ENCODE measurements around the gene JUND.
"Not testable (repeated sequence)": the region's sequence is repeated elsewhere in the genome, so short reads cannot be mapped to it uniquely, and the experiment has no call there.

Gene JUND

DNA sequence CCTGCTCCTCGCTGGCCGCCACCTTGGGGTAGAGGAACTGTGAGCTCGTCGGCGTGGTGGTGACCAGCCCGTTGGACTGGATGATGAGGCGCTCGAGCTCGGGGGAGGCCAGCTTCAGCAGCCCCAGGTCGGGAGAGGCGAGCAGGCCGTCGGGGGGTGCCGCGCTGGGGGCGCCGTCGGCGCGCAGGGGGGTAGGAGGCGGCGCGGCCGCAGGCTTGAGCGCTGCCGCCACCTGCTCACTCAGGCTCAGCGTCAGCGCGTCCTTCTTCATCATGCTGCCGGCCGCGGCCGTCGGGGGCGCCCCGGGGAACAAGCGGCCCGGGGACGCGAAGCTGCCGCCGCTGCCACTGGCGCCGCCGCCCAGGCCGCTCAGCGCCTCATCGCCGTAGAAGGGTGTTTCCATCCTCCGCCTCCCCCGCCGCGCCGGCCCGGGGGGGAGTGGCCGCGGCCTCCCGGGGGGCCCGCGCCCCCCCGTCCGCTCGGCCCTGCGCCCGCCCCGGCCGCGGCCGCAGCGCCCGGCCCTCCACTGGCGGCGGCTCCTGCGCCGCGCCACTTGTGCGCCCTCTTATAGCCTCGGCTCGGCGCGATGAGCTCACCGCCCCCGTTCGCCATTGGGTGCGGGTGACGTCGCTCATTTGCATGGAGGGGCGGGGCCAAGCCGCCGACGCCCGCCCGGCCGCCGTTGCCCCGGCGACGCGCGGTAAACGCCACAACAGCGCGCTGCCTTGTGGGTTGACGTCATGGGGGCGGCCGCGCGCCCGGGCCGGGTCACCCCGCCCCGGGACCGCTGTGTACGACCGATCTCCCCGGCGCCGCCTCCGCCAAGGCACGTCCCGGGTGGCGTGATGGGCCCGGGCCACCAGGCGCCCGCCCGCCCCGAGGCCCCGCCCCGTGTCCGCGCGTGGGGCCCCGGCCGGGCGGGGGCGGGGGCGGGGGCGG lies at the start of gene JUND:
JUND (minus strand) TSS at position 541 of the 939 bp plus-strand sequence; CDS start at position 403, 138 bp downstream.
- FAIRE-seq (no peak), DNase-seq (ENCODE audit: insufficient read length, low spot score) (peak; percentile 95)
- TF ChIP-seq POLR2A (IDR thresholded peaks at IDR 0.05; ENCODE audit: low read depth, low read length): peak; percentile 95

DNA sequence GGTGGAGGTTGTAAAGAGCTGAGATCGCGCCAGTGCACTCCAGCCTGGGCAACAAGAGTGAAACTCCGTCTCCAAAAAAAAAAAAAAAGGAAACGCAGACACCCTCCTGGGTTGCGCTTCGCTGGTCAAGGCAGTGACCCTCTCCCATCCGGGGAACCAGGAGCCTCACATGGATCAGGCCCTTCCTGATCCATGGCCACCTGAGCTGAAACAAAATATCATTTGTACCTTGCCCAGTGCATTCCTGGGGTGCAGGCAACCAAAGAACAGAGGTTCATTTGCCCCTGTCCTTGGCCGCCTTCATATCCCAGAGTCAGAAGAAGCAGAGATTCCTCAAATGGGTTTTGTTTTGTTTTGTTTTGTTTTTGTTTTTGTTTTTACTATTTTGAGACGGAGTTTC lies 49.4 kb upstream of the JUND start:
- DNase-seq (ENCODE audit: insufficient read length, low spot score) (no peak), FAIRE-seq (no peak)
- no peak for TF ChIP-seq POLR2A (IDR thresholded peaks at IDR 0.05; ENCODE audit: low read depth, low read length)

- no peak for TF ChIP-seq POLR2A (IDR thresholded peaks at IDR 0.05; ENCODE audit: low read depth, low read length)
- no peak for DNase-seq (ENCODE audit: insufficient read length, low spot score)
- no peak for FAIRE-seq
Measured at GRCh38 chr19:18329035-18329376, 47.6 kb upstream of the JUND start.

- peak; percentile 24; the same call in 1 of the 2 replicates for TF ChIP-seq POLR2A (IDR thresholded peaks at IDR 0.05; ENCODE audit: low read depth, low read length)
- DNase-seq (ENCODE audit: insufficient read length, low spot score) (peak; percentile 97), FAIRE-seq (peak; percentile 90)
Measured at GRCh38 chr19:18328340-18329034, 47.1 kb upstream of the JUND start.

GRCh38 chr19:18326772-18327171 lies 45.4 kb upstream of the JUND start:
- FAIRE-seq: no peak
- TF ChIP-seq POLR2A (IDR thresholded peaks at IDR 0.05; ENCODE audit: low read depth, low read length): no peak
- no peak for DNase-seq (ENCODE audit: insufficient read length, low spot score)

DNA sequence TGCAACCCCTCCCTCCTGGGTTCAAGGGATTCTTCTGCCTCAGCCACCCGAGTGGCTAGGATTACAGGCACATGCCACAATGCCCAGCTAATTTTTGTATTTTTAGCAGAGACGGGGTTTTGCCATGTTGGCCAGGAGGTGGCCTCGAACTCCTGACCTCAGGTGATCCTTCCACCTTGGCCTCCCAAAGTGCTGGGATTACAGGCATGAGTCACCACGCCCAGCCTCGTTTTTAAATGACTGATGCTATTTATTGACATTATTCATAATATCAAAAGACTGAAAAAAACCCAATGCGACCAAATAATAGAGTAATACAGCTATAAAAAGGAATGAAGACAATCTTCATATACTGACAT lies 42.9 kb upstream of the JUND start:
- not testable (repeated sequence) for DNase-seq (ENCODE audit: insufficient read length, low spot score); FAIRE-seq

GRCh38 chr19:18322759-18323460 lies 41.5 kb upstream of the JUND start, which contains the start of gene LSM4:
LSM4 (minus strand) TSS chr19:18323076; CDS start chr19:18323020, 56 bp downstream.
- TF ChIP-seq POLR2A (IDR thresholded peaks at IDR 0.05; ENCODE audit: low read depth, low read length): peak; percentile 63
- DNase-seq (ENCODE audit: insufficient read length, low spot score) (peak; percentile 89), FAIRE-seq (peak; percentile 23)

- FAIRE-seq (no peak), DNase-seq (ENCODE audit: insufficient read length, low spot score) (no peak)
- TF ChIP-seq POLR2A (IDR thresholded peaks at IDR 0.05; ENCODE audit: low read depth, low read length): no peak
Measured at GRCh38 chr19:18322318-18322758, 40.9 kb upstream of the JUND start.

DNA sequence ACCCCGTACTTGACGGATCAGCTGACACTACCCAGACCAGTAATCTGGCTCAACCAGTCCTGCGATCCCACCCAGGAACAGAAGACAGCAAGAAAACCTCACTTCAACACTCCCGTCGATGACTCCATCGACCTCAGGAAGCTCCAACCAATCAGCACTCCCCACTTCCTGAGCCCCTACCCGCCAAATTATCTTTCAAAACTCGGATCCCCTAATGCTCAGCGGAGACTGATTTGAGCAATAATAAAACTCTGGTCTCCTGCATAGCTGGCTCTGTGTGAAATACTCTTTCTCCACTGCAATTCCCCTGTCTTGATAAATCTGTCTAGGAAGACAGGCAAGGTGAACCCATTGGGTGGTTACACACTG lies 40.3 kb upstream of the JUND start:
- TF ChIP-seq POLR2A (IDR thresholded peaks at IDR 0.05; ENCODE audit: low read depth, low read length): no peak
- no peak for DNase-seq (ENCODE audit: insufficient read length, low spot score)
- no peak for FAIRE-seq

DNA sequence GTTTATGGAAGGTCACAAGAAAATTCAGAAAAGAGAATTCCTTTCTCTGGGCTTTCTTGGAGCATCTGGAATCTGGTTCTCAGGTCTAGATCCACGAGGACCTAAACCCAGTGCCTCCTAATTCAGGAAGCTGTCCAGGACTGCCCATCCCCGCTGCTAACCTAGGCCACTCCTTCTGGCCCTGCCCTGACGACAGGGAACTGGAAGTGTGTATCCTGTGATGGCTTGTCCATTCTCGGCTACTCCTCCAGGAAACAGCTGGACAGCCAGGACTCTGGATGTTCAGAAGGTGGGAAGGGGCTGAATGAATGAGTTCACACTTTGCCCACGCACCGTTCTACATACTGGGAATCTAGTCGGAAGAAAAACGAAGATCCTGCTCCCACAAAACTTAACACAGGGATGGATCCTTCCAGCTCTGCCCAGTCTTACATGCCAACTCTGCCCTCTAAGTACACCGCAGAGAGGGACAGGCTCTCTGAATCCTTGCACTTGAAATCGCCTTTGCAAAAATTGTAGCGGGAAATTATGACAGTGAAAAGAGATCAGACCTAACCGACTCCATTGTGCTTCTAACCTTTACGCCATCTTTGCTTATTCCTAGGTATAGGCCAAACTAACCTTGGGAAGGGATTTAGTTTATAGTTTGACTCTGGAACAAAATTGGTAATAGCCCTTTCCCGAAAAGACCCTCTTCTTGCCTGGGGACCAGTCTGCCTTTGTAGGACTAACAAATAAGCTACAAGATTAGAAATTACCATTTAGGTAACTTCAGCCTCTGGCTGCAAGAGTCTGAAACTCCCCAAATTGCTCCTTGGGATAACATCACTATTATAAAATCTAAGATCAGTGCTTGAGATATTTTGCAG lies 39.7 kb upstream of the JUND start:
- TF ChIP-seq POLR2A (IDR thresholded peaks at IDR 0.05; ENCODE audit: low read depth, low read length): no peak
- DNase-seq (ENCODE audit: insufficient read length, low spot score) (no peak), FAIRE-seq (no peak)

DNA sequence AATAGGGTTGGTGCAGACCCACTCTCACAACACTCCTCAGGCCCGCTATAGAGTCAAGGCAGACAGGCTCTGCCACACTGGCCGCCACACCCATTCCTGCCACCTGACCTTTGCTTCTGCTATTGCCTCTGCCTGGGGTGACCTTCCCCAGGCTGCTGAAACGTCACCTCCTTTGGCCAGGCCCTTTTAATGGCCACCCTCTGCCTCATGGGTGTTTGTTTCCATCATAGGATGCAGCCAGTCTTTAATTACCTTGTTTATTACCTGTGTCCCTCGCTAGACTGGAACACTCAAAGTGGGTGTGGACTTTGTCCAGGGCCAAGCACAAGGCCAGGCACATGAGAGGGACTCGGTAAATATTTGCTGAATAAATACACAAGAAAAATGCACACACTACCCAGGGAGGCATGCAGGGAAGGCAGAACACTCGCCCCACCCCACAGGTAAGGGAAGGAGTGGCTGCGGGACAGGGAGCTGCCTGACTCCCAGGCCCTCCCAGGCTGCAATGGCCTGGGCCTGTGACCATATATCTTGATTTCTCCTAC lies 38.2 kb upstream of the JUND start:
- no peak for FAIRE-seq
- no peak for TF ChIP-seq POLR2A (IDR thresholded peaks at IDR 0.05; ENCODE audit: low read depth, low read length)
- no peak for DNase-seq (ENCODE audit: insufficient read length, low spot score)

DNA sequence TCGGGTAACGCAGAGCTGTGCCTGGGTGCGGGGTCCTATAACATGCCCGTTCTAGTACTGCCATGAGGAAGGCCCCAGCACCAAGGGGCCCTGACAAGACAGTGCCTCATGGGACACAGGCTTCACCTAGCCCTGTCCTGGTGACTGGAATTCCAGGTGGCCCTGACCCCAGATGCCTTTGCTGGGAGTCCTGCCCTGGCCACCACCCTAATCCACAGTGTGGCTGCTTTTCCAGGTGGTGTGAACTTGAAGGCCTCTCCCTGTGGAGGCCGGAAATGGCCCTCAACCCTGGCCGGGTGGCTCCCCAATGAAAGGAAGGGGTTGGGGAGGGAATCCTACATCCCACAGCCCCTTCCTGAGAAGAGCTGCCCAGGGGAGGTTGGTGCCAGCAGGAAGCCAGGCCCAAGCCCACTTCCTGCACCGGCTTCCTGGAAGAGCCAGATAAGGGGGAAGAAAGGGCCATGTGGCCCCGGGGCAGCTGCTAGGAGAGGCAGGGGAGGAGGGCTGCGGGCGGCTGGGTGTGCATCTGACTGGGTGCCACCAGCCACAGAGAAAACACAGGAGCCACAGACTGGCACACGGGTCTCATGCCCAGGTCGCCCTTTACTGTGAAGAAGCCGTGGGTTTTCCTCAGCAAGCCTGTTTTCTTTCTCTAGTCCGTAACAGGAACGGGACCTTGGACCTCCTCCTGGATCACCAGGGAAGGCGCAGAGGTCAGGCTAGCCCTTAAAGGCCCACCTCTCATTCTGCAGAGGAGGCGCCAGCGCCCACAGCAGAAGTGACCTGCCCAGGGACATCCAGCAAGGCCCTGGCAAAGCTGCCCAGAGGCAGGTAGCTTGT lies 36.8 kb upstream of the JUND start:
- DNase-seq (ENCODE audit: insufficient read length, low spot score): no peak
- no peak for TF ChIP-seq POLR2A (IDR thresholded peaks at IDR 0.05; ENCODE audit: low read depth, low read length)
- no peak for FAIRE-seq

Measured in H54 (cell line).